C4-2B (cell line): ENCODE measurements around the gene KLHL42.

Experiments
- CTCF ChIP-seq: fragments of 450-650 bp; conservative IDR thresholded peaks from 2 replicates; pipeline ENCODE4 v1.5.1; 2017; ENCODE audit warnings: mild to moderate bottlenecking
- ZFX ChIP-seq: fragments of 450-650 bp; IDR thresholded peaks from 2 replicates; pipeline ENCODE4 v1.6.1; 2017

- TF ChIP-seq CTCF, result no peak
- TF ChIP-seq ZFX, result no peak
Measured at GRCh38 chr12:27796128-27796527, 16.1 kb downstream of the KLHL42 start.
